Smooth muscle cell (in vitro differentiated cells): ENCODE results near the gene ARHGAP23. TPM values are rescaled to one million over a fixed set of nuclear protein-coding genes. Genes with fewer than 3 reads are reported as not detected.
A peak's percentile ranks its signal among the peaks of the same experiment; 100 is the strongest.

Experiments used
- DNase-seq: peaks from one replicate; lab custom pipeline; 2025; ENCODE audit not compliant: unreplicated experiment; lab: John Stamatoyannopoulos, UW
- H2AFZ ChIP-seq: fragments of 200-600 bp; sonication (generic); 2 replicates; pipeline ENCODE4 v1.6.0; 2016; ENCODE audit warnings: antibody characterized with exemption, low read depth, mild to moderate bottlenecking
- H3F3A ChIP-seq: fragments of 200-600 bp; sonication (generic); 2 replicates; pipeline ENCODE4 v1.6.0; 2017; ENCODE audit warnings: antibody characterized with exemption, low read depth
- H3K27ac ChIP-seq: fragments of 200-600 bp; sonication (generic); 2 replicates; pipeline ENCODE4 v1.5.1; 2016; ENCODE audit warnings: low read depth, mild to moderate bottlenecking
- H3K27me3 ChIP-seq: fragments of 200-600 bp; sonication (generic); 2 replicates; pipeline ENCODE4 v1.6.1; 2016; ENCODE audit warnings: low read depth, mild to moderate bottlenecking
- H3K36me3 ChIP-seq: fragments of 200-600 bp; sonication (generic); 2 replicates; pipeline ENCODE4 v1.5.1; 2016; ENCODE audit warnings: low read depth
- H3K4me1 ChIP-seq: fragments of 200-600 bp; sonication (generic); 2 replicates; pipeline ENCODE4 v1.5.1; 2016; ENCODE audit warnings: low read depth
- H3K4me2 ChIP-seq: fragments of 200-600 bp; sonication (generic); 2 replicates; pipeline ENCODE4 v1.6.0; 2016; ENCODE audit warnings: mild to moderate bottlenecking
- H3K4me3 ChIP-seq: fragments of 200-600 bp; sonication (generic); 2 replicates; pipeline ENCODE4 v1.5.1; 2016; ENCODE audit warnings: mild to moderate bottlenecking
- H3K79me2 ChIP-seq: fragments of 200-600 bp; sonication (generic); 2 replicates; pipeline ENCODE4 v1.6.0; 2016; ENCODE audit warnings: low read depth, mild to moderate bottlenecking
- H3K9ac ChIP-seq: fragments of 200-600 bp; sonication (generic); 2 replicates; pipeline ENCODE4 v1.6.0; 2016; ENCODE audit warnings: low read depth
- H3K9me3 ChIP-seq: fragments of 200-600 bp; sonication (generic); replicated peaks from 2 replicates; pipeline ENCODE4 v1.5.1; 2016; ENCODE audit warnings: low read depth
- H4K20me1 ChIP-seq: fragments of 200-600 bp; sonication (generic); 2 replicates; pipeline ENCODE4 v1.6.0; 2016; ENCODE audit warnings: low read depth
- CTCF ChIP-seq: fragments of 200-600 bp; sonication (generic); IDR thresholded peaks from 2 replicates; pipeline ENCODE4 v1.5.1; 2017; ENCODE audit warnings: borderline replicate concordance, mild to moderate bottlenecking, antibody characterized with exemption; ENCODE audit not compliant: insufficient read depth, poor library complexity, severe bottlenecking
- WGBS: methylation state at CpG from one replicate; pipeline ENCODE4 v1.1.7; 2016; ENCODE audit warnings: low lambda C conversion rate; 5-methylcytosine and 5-hydroxymethylcytosine counted together
- polyA plus RNA-seq: library from polyadenylated mRNA; unstranded; fragments of >200 nt; fragmentation: Nextera tagmentation; extraction: Ambion mirVana; gene quantifications from 2 replicates; pipeline ENCODE4 v1.2.1, GENCODE V29; 2016
- total RNA-seq: library from RNA; depleted of rRNA; stranded (reverse); fragments of >200 nt; gene quantifications from 2 replicates; pipeline ENCODE4 v1.2.3, GENCODE V29; 2014

ARHGAP23 gene
- total and polyA plus RNA-seq, 2 experiments from 2014 or later: 24.9 to 34.0 TPM

- Histone ChIP-seq H3K9me3 (no peaks in the 10 kb centered on the region), H3F3A (peaks cover 25% of the 10 kb centered on the region), H3K79me2 (peaks cover 59% of the 10 kb centered on the region), H4K20me1 (peaks cover 63% of the 10 kb centered on the region), H3K36me3 (no peaks in the 10 kb centered on the region), H3K9ac (no peak overlapping the region), H3K4me3 (no peak overlapping the region), H3K4me2 (peak overlapping the region; percentile 95), H2AFZ (no peak overlapping the region), H3K27me3 (no peaks in the 10 kb centered on the region), H3K27ac (peak overlapping the region; percentile 84), H3K4me1 (peaks cover 26% of the 10 kb centered on the region)
- 40% methylated on average over 3 of the region's 3 CpGs for WGBS
- no peak for TF ChIP-seq CTCF
- DNase-seq: no peak
Observed at GRCh38 chr17:38430316-38430715, 2.1 kb downstream of the ARHGAP23 start.

- TF ChIP-seq CTCF: no peak
- H2AFZ ChIP-seq: no peak overlapping the region
- no peaks in the 10 kb centered on the region for H3K27me3 ChIP-seq
- H3F3A ChIP-seq: peaks cover 25% of the 10 kb centered on the region
- no peak overlapping the region for H3K4me3 ChIP-seq
- 94% methylated on average over 2 of the region's 2 CpGs for WGBS
- peaks cover 62% of the 10 kb centered on the region for H3K79me2 ChIP-seq
- no peak overlapping the region for H3K9ac ChIP-seq
- H3K4me1 ChIP-seq: peaks cover 26% of the 10 kb centered on the region
- no peaks in the 10 kb centered on the region for H3K36me3 ChIP-seq
- peaks cover 68% of the 10 kb centered on the region for H4K20me1 ChIP-seq
- no peaks in the 10 kb centered on the region for H3K9me3 ChIP-seq
- H3K27ac ChIP-seq: no peak overlapping the region
- no peak for DNase-seq
- peak overlapping the region; percentile 95 for H3K4me2 ChIP-seq
Observed at GRCh38 chr17:38430822-38431221, 2.6 kb downstream of the ARHGAP23 start.

- H3K79me2 ChIP-seq: peaks cover 63% of the 10 kb centered on the region
Observed at GRCh38 chr17:38431346-38432145, 3.3 kb downstream of the ARHGAP23 start.

More at GRCh38 chr17:38431346-38432145, 3.3 kb downstream of the ARHGAP23 start:
- Histone ChIP-seq H3K4me2 (no peak overlapping the region), H4K20me1 (peaks cover 75% of the 10 kb centered on the region), H3K27me3 (no peaks in the 10 kb centered on the region), H3K9me3 (no peaks in the 10 kb centered on the region), H3K27ac (no peak overlapping the region), H3K9ac (no peak overlapping the region), H3K36me3 (no peaks in the 10 kb centered on the region), H2AFZ (no peak overlapping the region), H3F3A (peaks cover 24% of the 10 kb centered on the region), H3K4me1 (peaks cover 26% of the 10 kb centered on the region), H3K4me3 (no peak overlapping the region)
- TF ChIP-seq CTCF: no peak
- 94% methylated on average over 10 of the region's 10 CpGs for WGBS
- DNase-seq: no peak
